ENCODE data around the gene EFCAB6.

The EFCAB6 gene

GRCh38 chr22:43848366-43849171 is 36.5 kb upstream of the EFCAB6 start:
- DNase-seq (ENCODE audit: low spot score): no peak

- DNase-seq (ENCODE audit: low spot score): no peak
Observed at GRCh38 chr22:43847376-43848289, 35.5 kb upstream of the EFCAB6 start.

- no peak for DNase-seq (ENCODE audit: low spot score)
Observed at GRCh38 chr22:43846966-43847365, 34.9 kb upstream of the EFCAB6 start.

GRCh38 chr22:43845981-43846380 is 33.9 kb upstream of the EFCAB6 start:
- DNase-seq (ENCODE audit: low spot score): no peak

- DNase-seq (ENCODE audit: low spot score): no peak
Observed at GRCh38 chr22:43844560-43845545, 32.7 kb upstream of the EFCAB6 start.

GRCh38 chr22:43843783-43844530 is 31.9 kb upstream of the EFCAB6 start:
- no peak for DNase-seq (ENCODE audit: low spot score)

- DNase-seq (ENCODE audit: low spot score): no peak
Observed at GRCh38 chr22:43841742-43842141, 29.6 kb upstream of the EFCAB6 start.

GRCh38 chr22:43840851-43841250 is 28.7 kb upstream of the EFCAB6 start:
- DNase-seq (ENCODE audit: low spot score): no peak

GRCh38 chr22:43840431-43840830 is 28.3 kb upstream of the EFCAB6 start:
- no peak for DNase-seq (ENCODE audit: low spot score)

GRCh38 chr22:43839781-43840180 is 27.7 kb upstream of the EFCAB6 start:
- no peak for DNase-seq (ENCODE audit: low spot score)

GRCh38 chr22:43838571-43839307 is 26.6 kb upstream of the EFCAB6 start:
- no peak for DNase-seq (ENCODE audit: low spot score)

GRCh38 chr22:43838161-43838560 is 26.1 kb upstream of the EFCAB6 start:
- DNase-seq (ENCODE audit: low spot score): no peak

GRCh38 chr22:43837666-43838065 is 25.6 kb upstream of the EFCAB6 start:
- no peak for DNase-seq (ENCODE audit: low spot score)

GRCh38 chr22:43835736-43836135 is 23.6 kb upstream of the EFCAB6 start:
- no peak for DNase-seq (ENCODE audit: low spot score)

- no peak for DNase-seq (ENCODE audit: low spot score)
Observed at GRCh38 chr22:43835166-43835565, 23.1 kb upstream of the EFCAB6 start.

GRCh38 chr22:43833286-43834240 is 21.5 kb upstream of the EFCAB6 start:
- DNase-seq (ENCODE audit: low spot score): no peak

- DNase-seq (ENCODE audit: low spot score): no peak
Observed at GRCh38 chr22:43832393-43833265, 20.5 kb upstream of the EFCAB6 start.

Data from HuH-7.5 (cell line).